GM12892 (cell line): ENCODE measurements around the gene SLFN11.
"Not testable (repeated sequence)": the region's sequence is repeated elsewhere in the genome, so short reads cannot be mapped to it uniquely, and the experiment has no call there.

Source experiments
- DNase-seq: peaks from one replicate; pipeline ENCODE4 v3.0.0; 2011; ENCODE audit not compliant: insufficient read length
- FAIRE-seq: peaks from 2 replicates; lab custom pipeline; 2011; peaks lifted over from hg19 to GRCh38; lab: Jason Lieb, UNC
- POLR2A ChIP-seq: IDR thresholded peaks from 2 replicates; pipeline ENCODE4 v1.6.1; 2011; ENCODE audit warnings: low read depth, low read length, control low read depth
- POLR2AphosphoS5 ChIP-seq: IDR thresholded peaks from 2 replicates; pipeline ENCODE4 v1.6.1; 2011; ENCODE audit warnings: low read depth, low read length, control low read depth
- TAF1 ChIP-seq: IDR thresholded peaks from 2 replicates; pipeline ENCODE4 v1.6.1; 2011; ENCODE audit warnings: low read depth, mild to moderate bottlenecking, control low read depth, low read length, borderline replicate concordance

SLFN11 gene

GRCh38 chr17:35345445-35345925 lies 27.9 kb downstream of the SLFN11 start:
- no peak for TF ChIP-seq TAF1
- TF ChIP-seq POLR2AphosphoS5: no peak
- no peak for TF ChIP-seq POLR2A
- no peak for DNase-seq
- FAIRE-seq: no peak

DNA sequence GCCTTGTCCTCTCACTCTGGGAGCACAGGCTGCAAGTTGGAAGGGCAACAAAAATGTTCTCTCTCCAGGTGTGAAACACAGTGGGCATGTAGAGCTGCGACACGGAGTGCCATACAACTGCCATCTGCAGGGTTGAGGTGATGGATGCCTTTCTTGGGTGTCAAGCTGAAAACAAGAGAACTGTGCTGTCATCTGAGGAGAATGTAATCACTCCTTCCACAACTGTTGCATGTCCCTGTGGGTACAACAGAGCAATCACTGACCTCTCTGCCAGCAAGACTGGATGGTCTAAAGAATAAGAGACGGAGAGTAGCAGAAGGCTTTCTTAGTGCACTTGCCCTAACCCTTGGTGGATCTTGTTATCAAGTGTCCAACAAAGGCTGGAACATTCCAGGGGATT lies 29.2 kb downstream of the SLFN11 start:
- FAIRE-seq (no peak), DNase-seq (no peak)
- TF ChIP-seq POLR2AphosphoS5: no peak
- TF ChIP-seq POLR2A: no peak
- no peak for TF ChIP-seq TAF1

GRCh38 chr17:35342276-35342675 lies 31.1 kb downstream of the SLFN11 start:
- FAIRE-seq (no peak), DNase-seq (no peak)
- no peak for TF ChIP-seq POLR2A
- no peak for TF ChIP-seq POLR2AphosphoS5
- TF ChIP-seq TAF1: no peak

GRCh38 chr17:35341411-35341992 lies 31.9 kb downstream of the SLFN11 start:
- DNase-seq (no peak), FAIRE-seq (peak; percentile 90)
- no peak for TF ChIP-seq POLR2AphosphoS5
- TF ChIP-seq TAF1: no peak
- no peak for TF ChIP-seq POLR2A

- no peak for FAIRE-seq
- no peak for TF ChIP-seq TAF1
- no peak for TF ChIP-seq POLR2AphosphoS5
- TF ChIP-seq POLR2A: no peak
- no peak for DNase-seq
These were observed 35.2 kb downstream of the SLFN11 start for GRCh38 chr17:35338230-35338629.

DNA sequence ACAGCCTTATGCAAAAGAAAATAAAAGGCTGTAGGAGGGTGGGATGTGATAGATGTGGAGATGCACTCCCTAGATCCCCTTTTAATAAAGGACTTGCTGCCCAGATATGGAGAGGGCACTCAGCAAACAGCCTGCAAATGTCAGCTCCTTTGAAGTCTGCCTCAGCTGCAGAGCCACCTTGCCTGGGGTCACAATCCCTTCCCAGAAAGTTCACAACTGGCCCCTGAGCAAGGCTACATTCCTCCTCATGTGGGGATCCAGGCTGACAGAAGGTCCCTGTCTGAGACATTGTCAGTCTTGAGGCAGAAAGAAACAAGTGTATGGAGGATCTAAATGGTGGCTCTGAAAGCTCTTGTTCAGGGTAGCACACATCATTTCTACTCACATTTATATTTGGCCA lies 36.1 kb downstream of the SLFN11 start:
- no peak for TF ChIP-seq POLR2A
- TF ChIP-seq TAF1: no peak
- TF ChIP-seq POLR2AphosphoS5: no peak
- FAIRE-seq: no peak
- DNase-seq: no peak

- not testable (repeated sequence) for DNase-seq, FAIRE-seq
These were observed 39.8 kb downstream of the SLFN11 start for GRCh38 chr17:35333578-35333977.

DNA sequence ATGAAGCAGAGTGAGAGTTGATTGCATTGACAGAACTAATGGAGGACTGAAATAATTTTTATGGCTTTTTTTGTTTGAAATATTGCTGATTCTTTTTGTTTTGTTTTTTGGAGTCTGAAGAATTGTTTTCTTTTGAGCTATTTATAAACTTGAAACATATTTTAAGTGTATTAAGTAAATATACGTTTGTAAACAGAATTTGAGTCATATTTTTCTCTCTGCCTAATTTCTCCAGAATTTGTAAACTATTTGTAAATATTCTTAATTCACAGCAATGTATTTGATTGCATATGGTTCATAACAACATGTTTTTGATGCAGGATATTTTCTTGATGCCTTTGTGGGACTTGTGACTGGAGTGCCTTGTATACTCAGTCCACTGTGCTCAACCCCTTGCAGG lies 50.7 kb downstream of the SLFN11 start:
- DNase-seq (no peak), FAIRE-seq (no peak)
- TF ChIP-seq TAF1 (no peak), POLR2A (no peak), POLR2AphosphoS5 (no peak)

DNA sequence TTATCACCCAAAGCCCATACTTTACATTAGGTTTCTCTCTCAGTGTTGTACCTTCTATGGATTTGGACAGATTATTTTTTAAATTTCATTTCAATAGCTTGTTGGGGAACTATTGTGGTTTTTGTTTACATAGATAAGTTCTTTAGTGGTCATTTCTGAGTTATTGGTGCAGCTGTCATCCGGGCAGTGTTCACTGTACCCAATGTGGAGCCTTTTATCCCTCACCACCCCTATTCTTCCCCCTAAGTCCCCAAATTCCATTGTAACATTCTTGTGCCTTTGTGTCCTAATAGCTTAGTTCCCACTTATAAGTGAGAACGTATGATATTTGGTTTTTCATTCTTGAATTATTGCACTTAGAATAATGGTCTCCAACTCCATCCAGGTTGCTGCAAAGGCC lies 57.5 kb downstream of the SLFN11 start:
- TF ChIP-seq TAF1 (no peak), POLR2AphosphoS5 (no peak), POLR2A (no peak)
- FAIRE-seq (no peak), DNase-seq (no peak)

DNA sequence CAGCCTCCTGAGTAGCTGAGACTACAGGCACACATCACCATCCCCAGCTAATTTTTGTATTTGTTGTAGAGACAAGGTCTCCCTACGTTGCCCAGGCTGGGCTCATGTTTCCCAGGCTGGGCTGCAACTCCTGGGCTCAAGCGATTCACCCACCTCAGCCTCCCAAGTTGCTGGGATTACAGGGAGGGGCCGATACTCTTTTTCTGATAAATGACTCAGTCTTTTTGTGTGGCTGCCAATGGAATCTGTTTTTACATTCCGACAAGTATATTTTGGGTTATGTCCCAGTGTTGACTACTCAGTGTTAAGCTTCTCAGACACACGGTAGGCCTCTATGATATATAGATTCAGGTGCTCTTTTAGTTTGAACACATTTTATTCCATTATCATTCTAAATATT lies 58.1 kb downstream of the SLFN11 start:
- no peak for DNase-seq
- no peak for TF ChIP-seq POLR2AphosphoS5
- no peak for TF ChIP-seq TAF1
- TF ChIP-seq POLR2A: no peak
- FAIRE-seq: no peak

GRCh38 chr17:35314415-35315216 lies 58.8 kb downstream of the SLFN11 start:
- FAIRE-seq: no peak
- DNase-seq: peak; percentile 2
- TF ChIP-seq TAF1: no peak
- TF ChIP-seq POLR2A: no peak
- no peak for TF ChIP-seq POLR2AphosphoS5

- FAIRE-seq (no peak), DNase-seq (peak; percentile 4)
- no peak for TF ChIP-seq POLR2AphosphoS5
- no peak for TF ChIP-seq TAF1
- TF ChIP-seq POLR2A: no peak
These were observed 59.5 kb downstream of the SLFN11 start for GRCh38 chr17:35313875-35314409.
